Measurements from ENCODE around the gene NPR3.

- TF ChIP-seq, protein P1, sequence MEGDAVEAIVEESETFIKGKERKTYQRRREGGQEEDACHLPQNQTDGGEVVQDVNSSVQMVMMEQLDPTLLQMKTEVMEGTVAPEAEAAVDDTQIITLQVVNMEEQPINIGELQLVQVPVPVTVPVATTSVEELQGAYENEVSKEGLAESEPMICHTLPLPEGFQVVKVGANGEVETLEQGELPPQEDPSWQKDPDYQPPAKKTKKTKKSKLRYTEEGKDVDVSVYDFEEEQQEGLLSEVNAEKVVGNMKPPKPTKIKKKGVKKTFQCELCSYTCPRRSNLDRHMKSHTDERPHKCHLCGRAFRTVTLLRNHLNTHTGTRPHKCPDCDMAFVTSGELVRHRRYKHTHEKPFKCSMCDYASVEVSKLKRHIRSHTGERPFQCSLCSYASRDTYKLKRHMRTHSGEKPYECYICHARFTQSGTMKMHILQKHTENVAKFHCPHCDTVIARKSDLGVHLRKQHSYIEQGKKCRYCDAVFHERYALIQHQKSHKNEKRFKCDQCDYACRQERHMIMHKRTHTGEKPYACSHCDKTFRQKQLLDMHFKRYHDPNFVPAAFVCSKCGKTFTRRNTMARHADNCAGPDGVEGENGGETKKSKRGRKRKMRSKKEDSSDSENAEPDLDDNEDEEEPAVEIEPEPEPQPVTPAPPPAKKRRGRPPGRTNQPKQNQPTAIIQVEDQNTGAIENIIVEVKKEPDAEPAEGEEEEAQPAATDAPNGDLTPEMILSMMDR (IDR thresholded peaks at IDR 0.05 in 4 of 5, conservative IDR thresholded peaks at IDR 0.05 in 1 of 5) = no peak
- no peak for TF ChIP-seq POLR2A (IDR thresholded peaks at IDR 0.05)
Measured at GRCh38 chr5:32769711-32770110, 58.6 kb downstream of the NPR3 start.
